Measurements from ENCODE around the gene ZBTB42. TPM values are rescaled to one million over a fixed set of nuclear protein-coding genes. Genes with fewer than 3 reads are reported as not detected.

Gene ZBTB42
- total RNA-seq, 1 experiment from 2014 or later = 4.2 TPM

- peaks cover 4% of the 10 kb centered on the region for H4K20me1 ChIP-seq (ENCODE audit: insufficient read depth)
- POLR2A ChIA-PET (ENCODE audit: unreplicated experiment) = no interaction called here
- no TSS peak for BruUV-seq (replicated peaks)
- no peak overlapping the region for H3K4me2 ChIP-seq
- H3K4me3 ChIP-seq = no peak overlapping the region
- H3K9me3 ChIP-seq (ENCODE audit: insufficient read depth, low read depth) = no peaks in the 10 kb centered on the region
- no peaks in the 10 kb centered on the region for H3K79me2 ChIP-seq (ENCODE audit: low read depth)
- peaks cover 21% of the 10 kb centered on the region for H3F3A ChIP-seq (ENCODE audit: insufficient read depth, low read depth)
- DNase-seq = peak in 1 of 2 experiments; percentile 41
- H2AFZ ChIP-seq = no peak overlapping the region
- H3K36me3 ChIP-seq (ENCODE audit: low read depth) = no peaks in the 10 kb centered on the region
- intact Hi-C loops (cut with micrococcal nuclease; ENCODE audit: unreplicated experiment) = no loop called here
- no peak for TF ChIP-seq EZH2 (IDR thresholded peaks at IDR 0.05; ENCODE audit: low read depth)
- TF ChIP-seq CTCF (conservative IDR thresholded peaks at IDR 0.05) = no peak
- H3K27ac ChIP-seq = no peak overlapping the region
- CTCF ChIA-PET = no interaction called here
- no peaks in the 10 kb centered on the region for H3K9me2 ChIP-seq (ENCODE audit: insufficient read depth)
- H3K27me3 ChIP-seq (ENCODE audit: insufficient read depth, low read depth) = no peaks in the 10 kb centered on the region
- peaks cover 16% of the 10 kb centered on the region for H3K4me1 ChIP-seq (replicated peaks; ENCODE audit: insufficient read depth)
These were observed 3.1 kb downstream of the ZBTB42 start for GRCh38 chr14:104803912-104804410.

- H3K79me2 ChIP-seq (ENCODE audit: low read depth) = no peaks in the 10 kb centered on the region
- peaks cover 4% of the 10 kb centered on the region for H4K20me1 ChIP-seq (ENCODE audit: insufficient read depth)
- no peak overlapping the region for H3K4me3 ChIP-seq
- no peak overlapping the region for H3K27ac ChIP-seq
- no peaks in the 10 kb centered on the region for H3K9me2 ChIP-seq (ENCODE audit: insufficient read depth)
- ChIA-PET POLR2A (ENCODE audit: unreplicated experiment) (interaction anchor here (0.5 kb wide), 1 partner anchor 39 kb away, joined by 3 read pairs; no protein-coding TSS in a partner anchor), CTCF (no interaction called here)
- H3K36me3 ChIP-seq (ENCODE audit: low read depth) = no peaks in the 10 kb centered on the region
- H3K4me2 ChIP-seq = no peak overlapping the region
- H3F3A ChIP-seq (ENCODE audit: insufficient read depth, low read depth) = peaks cover 16% of the 10 kb centered on the region
- DNase-seq = no peak
- H3K9me3 ChIP-seq (ENCODE audit: insufficient read depth, low read depth) = no peaks in the 10 kb centered on the region
- H2AFZ ChIP-seq = no peak overlapping the region
- no TSS peak for BruUV-seq (replicated peaks)
- no peaks in the 10 kb centered on the region for H3K27me3 ChIP-seq (ENCODE audit: insufficient read depth, low read depth)
- H3K4me1 ChIP-seq (replicated peaks; ENCODE audit: insufficient read depth) = peaks cover 14% of the 10 kb centered on the region
- TF ChIP-seq EZH2 (IDR thresholded peaks at IDR 0.05; ENCODE audit: low read depth) = no peak
- no peak for TF ChIP-seq CTCF (conservative IDR thresholded peaks at IDR 0.05)
- intact Hi-C loops (cut with micrococcal nuclease; ENCODE audit: unreplicated experiment) = no loop called here
These were observed 3.8 kb downstream of the ZBTB42 start for GRCh38 chr14:104804481-104805325.

GRCh38 chr14:104805326-104805678 lies 4.4 kb downstream of the ZBTB42 start:
- Histone ChIP-seq H3K27me3 (ENCODE audit: insufficient read depth, low read depth) (no peaks in the 10 kb centered on the region), H3K9me2 (ENCODE audit: insufficient read depth) (no peaks in the 10 kb centered on the region), H3K4me3 (no peak overlapping the region), H3F3A (ENCODE audit: insufficient read depth, low read depth) (peaks cover 12% of the 10 kb centered on the region; the same call in 1 of the 2 replicates), H3K36me3 (ENCODE audit: low read depth) (no peaks in the 10 kb centered on the region), H3K4me1 (replicated peaks; ENCODE audit: insufficient read depth) (peaks cover 9% of the 10 kb centered on the region), H3K9me3 (ENCODE audit: insufficient read depth, low read depth) (no peaks in the 10 kb centered on the region), H3K27ac (no peak overlapping the region), H2AFZ (no peak overlapping the region), H3K79me2 (ENCODE audit: low read depth) (no peaks in the 10 kb centered on the region), H4K20me1 (ENCODE audit: insufficient read depth) (peaks cover 4% of the 10 kb centered on the region), H3K4me2 (no peak overlapping the region)
- CTCF ChIA-PET = no interaction called here
- no TSS peak for BruUV-seq (replicated peaks)
- TF ChIP-seq EZH2 (IDR thresholded peaks at IDR 0.05; ENCODE audit: low read depth) = no peak
- no peak for TF ChIP-seq CTCF (conservative IDR thresholded peaks at IDR 0.05)
- intact Hi-C loops (cut with micrococcal nuclease; ENCODE audit: unreplicated experiment) = no loop called here
- POLR2A ChIA-PET (ENCODE audit: unreplicated experiment) = interaction anchor here (0.5 kb wide), 1 partner anchor 39 kb away, joined by 3 read pairs; no protein-coding TSS in a partner anchor
- DNase-seq = peak in 1 of 2 experiments; percentile 62

All from PC-9 (cell line).